Neural cell (in vitro differentiated cells): ENCODE data around the gene PVALB. TPM values are rescaled to one million over a fixed set of nuclear protein-coding genes. Genes with fewer than 3 reads are reported as not detected.

ENCODE experiments used
- H2AFZ ChIP-seq: fragments of 200-600, 300-800 bp; sonication (generic), shearing (Covaris generic); 2 replicates; pipeline ENCODE4 v1.6.0; 2014; ENCODE audit warnings: low read depth, mild to moderate bottlenecking, antibody characterized with exemption, low read length, moderate library complexity
- H3F3A ChIP-seq: fragments of 200-600 bp; shearing (Covaris generic); 2 replicates; pipeline ENCODE4 v1.6.1; 2016; ENCODE audit warnings: mild to moderate bottlenecking, moderate library complexity, mixed read lengths, antibody characterized with exemption, low read length; ENCODE audit not compliant: insufficient read depth, poor library complexity, severe bottlenecking
- H3K27ac ChIP-seq: fragments of 200-600, 300-800 bp; sonication (generic), shearing (Covaris generic); 2 replicates; pipeline ENCODE4 v1.5.1; 2014; ENCODE audit warnings: mild to moderate bottlenecking, low read length, moderate library complexity
- H3K27me3 ChIP-seq: fragments of 300-800, 200-600 bp; sonication (generic), shearing (Covaris generic); 2 replicates; pipeline ENCODE4 v1.6.0; 2014; ENCODE audit warnings: mild to moderate bottlenecking, low read depth, low read length, moderate library complexity; ENCODE audit not compliant: insufficient read depth
- H3K36me3 ChIP-seq: fragments of 300-800, 200-600 bp; sonication (generic), shearing (Covaris generic); 2 replicates; pipeline ENCODE4 v1.5.1; 2014; ENCODE audit warnings: mild to moderate bottlenecking, antibody characterized with exemption, low read length, moderate library complexity; ENCODE audit not compliant: insufficient read depth
- H3K4me2 ChIP-seq: fragments of 300-800, 200-600 bp; sonication (generic), shearing (Covaris generic); 2 replicates; pipeline ENCODE4 v1.6.0; 2014; ENCODE audit warnings: mild to moderate bottlenecking, low read length
- H3K4me3 ChIP-seq: fragments of 300-800, 200-600 bp; sonication (generic), shearing (Covaris generic); 2 replicates; pipeline ENCODE4 v1.5.1; 2014; ENCODE audit warnings: mild to moderate bottlenecking, low read length, moderate library complexity
- H3K79me2 ChIP-seq: fragments of 200-600 bp; shearing (Covaris generic); replicated peaks from 2 replicates; pipeline ENCODE4 v1.6.0; 2014; ENCODE audit warnings: mild to moderate bottlenecking, low read length, moderate library complexity; ENCODE audit not compliant: insufficient read depth
- H3K9ac ChIP-seq: fragments of 300-800, 200-600 bp; sonication (generic), shearing (Covaris generic); 2 replicates; pipeline ENCODE4 v1.6.1; 2016; ENCODE audit warnings: mild to moderate bottlenecking, low read length, mixed read lengths
- H3K9me2 ChIP-seq: fragments of 200-600 bp; shearing (Covaris generic); 2 replicates; pipeline ENCODE4 v1.6.1; 2016; ENCODE audit warnings: mild to moderate bottlenecking, low read length, mixed read lengths; ENCODE audit not compliant: insufficient read depth
- H3K9me3 ChIP-seq: fragments of 200-600, 300-800 bp; sonication (generic), shearing (Covaris generic); 2 replicates; pipeline ENCODE4 v1.6.1; 2016; ENCODE audit warnings: mild to moderate bottlenecking, mixed run types, low read length, moderate library complexity, mixed read lengths
- H4K20me1 ChIP-seq: fragments of 200-600 bp; shearing (Covaris generic); 2 replicates; pipeline ENCODE4 v1.6.1; 2016; ENCODE audit warnings: mild to moderate bottlenecking, mixed run types; ENCODE audit not compliant: insufficient read depth
- CTCF ChIP-seq: fragments of 450-650 bp; IDR thresholded peaks from 2 replicates; pipeline ENCODE4 v1.5.1; 2014; ENCODE audit warnings: antibody characterized with exemption, mild to moderate bottlenecking, moderate library complexity; ENCODE audit not compliant: poor library complexity, severe bottlenecking
- EP300 ChIP-seq: fragments of 450-650 bp; conservative IDR thresholded peaks from 2 replicates; pipeline ENCODE4 v1.6.1; 2014; ENCODE audit warnings: antibody characterized with exemption, mild to moderate bottlenecking, moderate library complexity; ENCODE audit not compliant: poor library complexity, severe bottlenecking
- EZH2 ChIP-seq: fragments of 200-600, 300-800 bp; shearing (Covaris generic), sonication (generic); IDR thresholded peaks from 2 replicates; pipeline ENCODE4 v1.6.1; 2014; ENCODE audit warnings: antibody characterized with exemption, low read length, borderline replicate concordance, mild to moderate bottlenecking; ENCODE audit not compliant: insufficient read depth, poor library complexity, severe bottlenecking
- MXI1 ChIP-seq: fragments of 450-650 bp; conservative IDR thresholded peaks from 2 replicates; pipeline ENCODE4 v1.6.1; 2014; ENCODE audit warnings: antibody characterized with exemption, mild to moderate bottlenecking; ENCODE audit not compliant: poor library complexity, severe bottlenecking
- POLR2AphosphoS5 ChIP-seq: IDR thresholded peaks from 2 replicates; pipeline ENCODE4 v1.6.1; 2012
- RAD21 ChIP-seq: fragments of 450-650 bp; conservative IDR thresholded peaks from 2 replicates; pipeline ENCODE4 v1.6.1; 2014; ENCODE audit warnings: antibody characterized with exemption, mild to moderate bottlenecking, moderate library complexity
- REST ChIP-seq: IDR thresholded peaks from 2 replicates; pipeline ENCODE4 v1.6.1; 2012; ENCODE audit warnings: borderline replicate concordance
- SMC3 ChIP-seq: fragments of 450-650 bp; conservative IDR thresholded peaks from 2 replicates; pipeline ENCODE4 v1.6.1; 2014; ENCODE audit warnings: antibody characterized with exemption, mild to moderate bottlenecking, moderate library complexity; ENCODE audit not compliant: poor library complexity
- TAF1 ChIP-seq: IDR thresholded peaks from 2 replicates; pipeline ENCODE4 v1.6.1; 2012; ENCODE audit warnings: low read depth
- polyA plus RNA-seq: library from polyadenylated mRNA; depleted of rRNA; stranded (reverse); fragments of >200 nt; gene quantifications from 2 replicates; pipeline ENCODE4 v1.2.3, GENCODE V29; 2014

The PVALB gene
- polyA plus RNA-seq, 1 donor from 2014 or later, result not detected

GRCh38 chr22:36753120-36753802 is 63.6 kb downstream of the PVALB start:
- TF ChIP-seq TAF1 (no peak), REST (no peak), EP300 (no peak), RAD21 (no peak), POLR2AphosphoS5 (no peak), MXI1 (no peak), EZH2 (no peak), CTCF (no peak), SMC3 (no peak)
- Histone ChIP-seq H3K79me2 (no peaks in the 10 kb centered on the region), H3K27me3 (no peaks in the 10 kb centered on the region), H3K36me3 (no peaks in the 10 kb centered on the region), H2AFZ (no peak overlapping the region), H3K9me3 (no peaks in the 10 kb centered on the region), H3F3A (no peaks in the 10 kb centered on the region), H4K20me1 (no peaks in the 10 kb centered on the region), H3K27ac (no peak overlapping the region), H3K4me3 (no peak overlapping the region), H3K4me2 (no peak overlapping the region), H3K9me2 (no peaks in the 10 kb centered on the region), H3K9ac (no peak overlapping the region)

Other genes starting within 250 kb of the PVALB start
- gene CACNG2, start 113.3 kb downstream of the PVALB start, polyA plus RNA-seq, result 1.5 TPM in 2 replicates
- gene IFT27, start 40.9 kb downstream of the PVALB start, polyA plus RNA-seq, result 92.3 and 111 TPM in 2 replicates
- gene NCF4, start 44.0 kb upstream of the PVALB start, polyA plus RNA-seq, result not detected in 2 replicates
- gene CSF2RB, start 96.6 kb upstream of the PVALB start, polyA plus RNA-seq, result not detected in 2 replicates
- 5.4 and 5.8 TPM in 2 replicates for gene TST, start 202.4 kb upstream of the PVALB start, polyA plus RNA-seq
- gene MPST, start 202.7 kb upstream of the PVALB start, polyA plus RNA-seq, result 54.5 and 56.0 TPM in 2 replicates
- gene KCTD17, start 234.7 kb upstream of the PVALB start, polyA plus RNA-seq, result 96.3 and 111 TPM in 2 replicates